Cerebellar cortex (tissue), 1 donor: ENCODE measurements around the gene SRF.
A peak's percentile ranks its signal among the peaks of the same experiment; 100 is the strongest.

Source experiments
- DNase-seq: peaks from one replicate; pipeline ENCODE4 v3.0.0-alpha.2; 2015; ENCODE audit warnings: low spot score

The SRF gene

GRCh38 chr6:43147691-43148477, 23.2 kb upstream of the SRF start:
- DNase-seq: no peak

- no peak for DNase-seq
Observed at GRCh38 chr6:43149265-43149664, 21.8 kb upstream of the SRF start.

- DNase-seq: peak; percentile 71
Observed at GRCh38 chr6:43150051-43150751, 20.9 kb upstream of the SRF start.

- no peak for DNase-seq
Observed at GRCh38 chr6:43159599-43159998, 11.5 kb upstream of the SRF start.

GRCh38 chr6:43163899-43164298, 7.2 kb upstream of the SRF start:
- no peak for DNase-seq

- no peak for DNase-seq
Observed at GRCh38 chr6:43170417-43170930, 595 bp upstream of the SRF start.

GRCh38 chr6:43171707-43172103, 636 bp downstream of the SRF start:
- no peak for DNase-seq

- DNase-seq: peak; percentile 55
Observed at GRCh38 chr6:43172104-43173007, 1.3 kb downstream of the SRF start.

GRCh38 chr6:43173591-43174262, 2.7 kb downstream of the SRF start:
- DNase-seq: peak; percentile 17

GRCh38 chr6:43174263-43175112, 3.4 kb downstream of the SRF start:
- peak; percentile 99 for DNase-seq

- no peak for DNase-seq
Observed at GRCh38 chr6:43175676-43176422, 4.8 kb downstream of the SRF start.

- DNase-seq: no peak
Observed at GRCh38 chr6:43176423-43176786, 5.3 kb downstream of the SRF start.

GRCh38 chr6:43178150-43178549, 7.1 kb downstream of the SRF start:
- no peak for DNase-seq

- DNase-seq: no peak
Observed at GRCh38 chr6:43178951-43179830, 8.1 kb downstream of the SRF start.

GRCh38 chr6:43180058-43180457, 9.0 kb downstream of the SRF start:
- no peak for DNase-seq

GRCh38 chr6:43180985-43181384, 9.9 kb downstream of the SRF start:
- DNase-seq: peak; percentile 16

GRCh38 chr6:43181621-43181941, 10.5 kb downstream of the SRF start:
- DNase-seq: no peak

GRCh38 chr6:43181942-43182860, 11.1 kb downstream of the SRF start, which contains the start of gene CUL9:
CUL9 (plus strand) TSS chr6:43182196; CDS start chr6:43184311, 2,115 bp downstream.
- peak; percentile 76 for DNase-seq
